Endothelial cell of umbilical vein (primary cell): ENCODE results near the gene PAN3. TPM values are rescaled to one million over a fixed set of nuclear protein-coding genes. Genes with fewer than 3 reads are reported as not detected.
A peak's percentile ranks its signal among the peaks of the same experiment; 100 is the strongest.

Source experiments
- BruUV-seq: library from RNA; stranded (reverse); fragments of 400-500 nt; replicated peaks from 2 replicates; lab custom pipeline; 2021; lab: Mats Ljungman, UMichigan
- CTCF ChIA-PET: fragments of 300-600, 350-600 bp; sonication (Branson Sonifier 250); formaldehyde crosslinking; loops from one replicate; lab custom pipeline; 2021; ENCODE audit warnings: antibody characterized with exemption, inconsistent platforms; lab: Charles Lee
- POLR2A ChIA-PET: fragments of 300-600, 350-600 bp; sonication (Branson Sonifier 250); formaldehyde crosslinking; loops from one replicate; lab custom pipeline; 2021; ENCODE audit warnings: antibody characterized with exemption, inconsistent platforms; lab: Charles Lee
- DNase-seq: peaks from one replicate; pipeline ENCODE4 v3.0.0-alpha.2; 2011; ENCODE audit warnings: low read depth, low spot score
- FAIRE-seq: peaks from 2 replicates; lab custom pipeline; 2011; peaks lifted over from hg19 to GRCh38; lab: Jason Lieb, UNC
- H2AFZ ChIP-seq: 2 replicates; pipeline ENCODE4 v1.6.0; 2012; ENCODE audit warnings: low read depth, low read length, control low read depth, inconsistent platforms
- H3K27ac ChIP-seq: 2 replicates; pipeline ENCODE4 v1.5.1; 2011; ENCODE audit warnings: low read depth, mild to moderate bottlenecking, control low read depth, low read length, moderate library complexity; ENCODE audit not compliant: insufficient read depth
- H3K27me3 ChIP-seq, 2 experiments: 2 replicates each; pipeline versions ENCODE4 v1.6.0 to v1.6.1; 2011; ENCODE audit warnings: low read length in 2 of 2, mixed read lengths in 1 of 2; ENCODE audit not compliant: control insufficient read depth in 2 of 2, insufficient read depth in 2 of 2
- H3K36me3 ChIP-seq, 2 experiments: 2 replicates in 1 of 2; 3 replicates in 1 of 2; pipeline ENCODE4 v1.5.1; 2011; ENCODE audit warnings: low read length in 2 of 2, mild to moderate bottlenecking in 1 of 2, moderate library complexity in 1 of 2; ENCODE audit not compliant: control insufficient read depth in 2 of 2, insufficient read depth in 2 of 2; ENCODE audit errors: extremely low read depth in 1 of 2
- H3K4me1 ChIP-seq: 3 replicates; pipeline ENCODE4 v1.5.1; 2011; ENCODE audit warnings: mild to moderate bottlenecking, low read length; ENCODE audit not compliant: control insufficient read depth, insufficient read depth; ENCODE audit errors: extremely low read depth
- H3K4me2 ChIP-seq: 2 replicates; pipeline ENCODE4 v1.6.1; 2011; ENCODE audit warnings: low read length, control low read depth, mixed read lengths; ENCODE audit not compliant: insufficient read depth
- H3K4me3 ChIP-seq, 3 experiments: fragments of 200-600 bp in 1 of 3; sonication (generic), shearing (Covaris generic) in 1 of 3; replicated peaks in 1 of 3; 2 replicates each; pipeline ENCODE4 v1.5.1; 2011 to 2016; ENCODE audit warnings: control low read depth in 3 of 3, low read length in 3 of 3, mild to moderate bottlenecking in 2 of 3, inconsistent platforms in 1 of 3, low read depth in 1 of 3, moderate library complexity in 1 of 3; ENCODE audit not compliant: insufficient read depth in 1 of 3
- H3K79me2 ChIP-seq: 2 replicates; pipeline ENCODE4 v1.6.0; 2012; ENCODE audit warnings: low read length, inconsistent platforms; ENCODE audit not compliant: control insufficient read depth, insufficient read depth
- H3K9ac ChIP-seq: replicated peaks from 2 replicates; pipeline ENCODE3; 2011; ENCODE audit warnings: low read length, control low read depth; ENCODE audit not compliant: insufficient read depth; ENCODE audit errors: extremely low read depth
- H3K9me1 ChIP-seq: replicated peaks from 3 replicates; pipeline ENCODE4 v1.6.0; 2011; ENCODE audit warnings: mild to moderate bottlenecking, low read length; ENCODE audit not compliant: control insufficient read depth, insufficient read depth; ENCODE audit errors: extremely low read depth
- H3K9me3 ChIP-seq: replicated peaks from 2 replicates; pipeline ENCODE4 v1.5.1; 2012; ENCODE audit warnings: low read length, inconsistent platforms; ENCODE audit not compliant: control insufficient read depth, insufficient read depth
- H4K20me1 ChIP-seq: replicated peaks from 2 replicates; pipeline ENCODE3; 2011; ENCODE audit warnings: mild to moderate bottlenecking, low read length; ENCODE audit not compliant: control insufficient read depth, insufficient read depth; ENCODE audit errors: extremely low read depth
- CTCF ChIP-seq, 2 donors: IDR thresholded peaks; 1 replicate in 1 of 2; 2 replicates in 1 of 2; pipeline ENCODE4 v1.5.1; 2011; ENCODE audit warnings: low read length in 2 of 2, mild to moderate bottlenecking in 2 of 2, moderate library complexity in 2 of 2, control low read depth in 1 of 2, inconsistent platforms in 1 of 2, low read depth in 1 of 2; ENCODE audit not compliant: insufficient read depth in 1 of 2; ENCODE audit errors: extremely low read depth in 1 of 2
- EZH2 ChIP-seq: IDR thresholded peaks from 2 replicates; pipeline ENCODE4 v1.6.1; 2012; ENCODE audit warnings: borderline replicate concordance, low read depth, mild to moderate bottlenecking, moderate library complexity, low read length, inconsistent platforms; ENCODE audit not compliant: severe bottlenecking
- FOS ChIP-seq: IDR thresholded peaks from 2 replicates; pipeline ENCODE4 v1.6.1; 2011; ENCODE audit warnings: mild to moderate bottlenecking, low read length, moderate library complexity, borderline replicate concordance; ENCODE audit not compliant: insufficient read depth
- GATA2 ChIP-seq: IDR thresholded peaks from 2 replicates; pipeline ENCODE4 v1.7.0; 2011; ENCODE audit warnings: low read depth, mild to moderate bottlenecking, moderate library complexity, mixed read lengths, low read length; ENCODE audit not compliant: insufficient read length, insufficient read depth
- JUN ChIP-seq: IDR thresholded peaks from 2 replicates; pipeline ENCODE4 v1.6.1; 2011; ENCODE audit warnings: borderline replicate concordance, low read depth; ENCODE audit not compliant: insufficient read length, insufficient read depth
- MAX ChIP-seq: IDR thresholded peaks from 2 replicates; pipeline ENCODE4 v1.6.1; 2011; ENCODE audit not compliant: insufficient read depth, insufficient read length
- MYC ChIP-seq: IDR thresholded peaks from one replicate; pipeline ENCODE4 v1.6.1; 2011; ENCODE audit warnings: mild to moderate bottlenecking, low read depth, low read length
- POLR2A ChIP-seq: IDR thresholded peaks from 2 replicates; pipeline ENCODE4 v1.6.1; 2012; ENCODE audit warnings: low read depth, mild to moderate bottlenecking, control low read depth, low read length
- POLR2AphosphoS5 ChIP-seq: IDR thresholded peaks from 2 replicates; pipeline ENCODE4 v1.6.1; 2012; ENCODE audit warnings: low read depth, mild to moderate bottlenecking, control low read depth, low read length, moderate library complexity; ENCODE audit not compliant: insufficient read depth
- dilution Hi-C: fragments of 300-500 bp; cut with MboI; formaldehyde crosslinking; loops from one replicate; pipeline ENCODE4 v1.15.0; 2019; ENCODE audit warnings: low sequenced_read_pairs; ENCODE audit not compliant: extremely low pct_ligation_motif_present
- intact Hi-C: fragments of 100-400 bp; cut with micrococcal nuclease; formaldehyde crosslinking; loops from one replicate; pipeline ENCODE4 v1.10.0; 2022
- polyA plus RNA-seq, 4 experiments: library from polyadenylated mRNA; depleted of rRNA in 3 of 4; stranded (reverse) in 3 of 4; unstranded in 1 of 4; fragments of >200 nt; gene quantifications; 2 replicates each; pipeline versions ENCODE4 v1.2.1 to v1.2.3, GENCODE V29; 2011 to 2012; ENCODE audit warnings: missing spikeins in 1 of 4
- total RNA-seq: library from RNA; stranded (reverse); gene quantifications from 2 replicates; pipeline ENCODE4 v1.2.3, GENCODE V29; 2021

PAN3 gene
- total and polyA plus RNA-seq, 2 donors (not counting 3 experiments of a cell fraction or from before 2014, with no cell fraction given): 8.5 to 31.9 TPM

- Histone ChIP-seq H3K4me2 (no peak overlapping the region), H3K79me2 (no peaks in the 10 kb centered on the region), H2AFZ (no peak overlapping the region), H3K4me1 (no peaks in the 10 kb centered on the region), H3K4me3 (no peak overlapping the region), H3K27ac (no peak overlapping the region), H3K9me1 (no peaks in the 10 kb centered on the region), H3K36me3 (no peaks in the 10 kb centered on the region), H3K27me3 (peaks cover 6 to 15% of the 10 kb centered on the region in 2 experiments), H3K9ac (no peak overlapping the region), H3K9me3 (no peaks in the 10 kb centered on the region), H4K20me1 (no peaks in the 10 kb centered on the region)
- ChIA-PET CTCF (no interaction called here), POLR2A (no interaction called here)
- TF ChIP-seq POLR2A (no peak), POLR2AphosphoS5 (no peak)
- intact Hi-C loops: no loop called here
- DNase-seq: no peak
- dilution Hi-C loops: no loop called here
- no TSS peak for BruUV-seq
- no peak for FAIRE-seq
These were observed 21.6 kb upstream of the PAN3 start for GRCh38 chr13:28116736-28117135.

- H3K9ac ChIP-seq: no peak overlapping the region
- H3K9me3 ChIP-seq: no peaks in the 10 kb centered on the region
- CTCF ChIA-PET: interaction anchor here (0.9 to 1.7 kb wide), 4 partner anchors 15 to 139 kb away, joined by 3 to 5 read pairs (median 4); no protein-coding TSS in a partner anchor
- H3K4me3 ChIP-seq: no peak overlapping the region
- intact Hi-C loops: no loop called here
- H3K79me2 ChIP-seq: no peaks in the 10 kb centered on the region
- peaks cover 6 to 15% of the 10 kb centered on the region in 2 experiments for H3K27me3 ChIP-seq
- no peak for FAIRE-seq
- POLR2A ChIA-PET: no interaction called here
- dilution Hi-C loops: no loop called here
- H3K4me1 ChIP-seq: no peaks in the 10 kb centered on the region
- BruUV-seq: no TSS peak
- peak; percentile 50 for DNase-seq
- H3K9me1 ChIP-seq: no peaks in the 10 kb centered on the region
- H2AFZ ChIP-seq: no peak overlapping the region
- TF ChIP-seq MAX: no peak
- TF ChIP-seq EZH2: no peak
- TF ChIP-seq POLR2A: no peak
- no peak for TF ChIP-seq GATA2
- no peak for TF ChIP-seq MYC
- no peak for TF ChIP-seq POLR2AphosphoS5
- TF ChIP-seq JUN: no peak
- no peak for TF ChIP-seq CTCF (IDR thresholded peaks at IDR 0.05; ENCODE audit: extremely low read depth in 1 of 2, insufficient read depth in 1 of 2, low read depth in 1 of 2, low read length in 2 of 2)
- no peak for TF ChIP-seq FOS
- no peaks in the 10 kb centered on the region for H4K20me1 ChIP-seq
- no peak overlapping the region for H3K27ac ChIP-seq
- no peaks in the 10 kb centered on the region for H3K36me3 ChIP-seq
- H3K4me2 ChIP-seq: no peak overlapping the region
These were observed 20.5 kb upstream of the PAN3 start for GRCh38 chr13:28117689-28118377.
